HL-60/S4 (cell line): ENCODE measurements around the gene SLC35A2.
"Not testable (repeated sequence)": the region's sequence is repeated elsewhere in the genome, so short reads cannot be mapped to it uniquely, and the experiment has no call there.

Source experiments
- in situ Hi-C: fragments of 300-500 bp; cut with MboI; formaldehyde crosslinking; loops from 2 replicates; pipeline ENCODE4 v1.14.3; 2022; ENCODE audit warnings: low sequenced_read_pairs

Gene SLC35A2

GRCh38 chrX:48854121-48854804 lies 57.2 kb downstream of the SLC35A2 start:
- in situ Hi-C loops, result not testable (repeated sequence)

GRCh38 chrX:48853494-48853893 lies 58.0 kb downstream of the SLC35A2 start:
- in situ Hi-C loops, result not testable (repeated sequence)
